GM21717 (cell line): Measurements from ENCODE around the gene EIF4A2.

Experiments used
- ATAC-seq: cut with Tn5 transposase; IDR thresholded peaks from one replicate; pipeline ENCODE4 v1.9.1; 2021; ENCODE audit warnings: mild to moderate bottlenecking, moderate library complexity; ENCODE audit not compliant: unreplicated experiment

The EIF4A2 gene

DNA sequence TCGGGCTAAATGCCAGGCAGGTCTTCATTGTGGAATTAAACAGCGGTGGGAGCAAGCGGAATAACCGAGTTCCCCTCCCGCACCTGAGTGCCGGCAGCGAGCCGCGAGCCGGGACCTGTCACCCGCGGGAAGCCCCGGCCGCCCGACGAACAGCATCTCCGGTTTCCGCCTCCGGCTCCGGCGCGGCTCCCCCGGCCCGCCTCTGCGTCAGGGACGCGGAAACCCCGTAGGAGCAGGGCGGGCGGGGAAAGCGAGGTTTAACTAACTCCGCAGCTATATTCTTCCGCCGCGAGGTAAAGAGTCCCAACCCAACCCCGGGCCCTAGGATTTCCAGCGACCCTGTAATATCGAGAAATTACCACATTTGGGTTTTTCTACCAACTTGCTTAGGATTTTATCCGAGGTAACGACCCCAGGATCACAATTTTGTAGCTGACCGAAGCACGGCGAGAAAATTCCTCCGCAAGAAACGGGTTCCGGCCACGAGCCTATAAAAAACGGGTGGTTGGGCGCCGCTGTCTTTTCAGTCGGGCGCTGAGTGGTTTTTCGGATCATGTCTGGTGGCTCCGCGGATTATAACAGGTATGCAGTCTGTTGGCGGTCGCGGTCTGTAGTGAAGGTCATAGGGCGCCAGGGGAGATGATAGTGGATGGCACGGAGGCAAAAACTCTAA, at the start of gene EIF4A2:
Gene EIF4A2 (plus strand): TSS at position 520 of the 673 bp plus-strand sequence. CDS start 34 bp downstream, at position 554.
- peak; percentile 63 for ATAC-seq

DNA sequence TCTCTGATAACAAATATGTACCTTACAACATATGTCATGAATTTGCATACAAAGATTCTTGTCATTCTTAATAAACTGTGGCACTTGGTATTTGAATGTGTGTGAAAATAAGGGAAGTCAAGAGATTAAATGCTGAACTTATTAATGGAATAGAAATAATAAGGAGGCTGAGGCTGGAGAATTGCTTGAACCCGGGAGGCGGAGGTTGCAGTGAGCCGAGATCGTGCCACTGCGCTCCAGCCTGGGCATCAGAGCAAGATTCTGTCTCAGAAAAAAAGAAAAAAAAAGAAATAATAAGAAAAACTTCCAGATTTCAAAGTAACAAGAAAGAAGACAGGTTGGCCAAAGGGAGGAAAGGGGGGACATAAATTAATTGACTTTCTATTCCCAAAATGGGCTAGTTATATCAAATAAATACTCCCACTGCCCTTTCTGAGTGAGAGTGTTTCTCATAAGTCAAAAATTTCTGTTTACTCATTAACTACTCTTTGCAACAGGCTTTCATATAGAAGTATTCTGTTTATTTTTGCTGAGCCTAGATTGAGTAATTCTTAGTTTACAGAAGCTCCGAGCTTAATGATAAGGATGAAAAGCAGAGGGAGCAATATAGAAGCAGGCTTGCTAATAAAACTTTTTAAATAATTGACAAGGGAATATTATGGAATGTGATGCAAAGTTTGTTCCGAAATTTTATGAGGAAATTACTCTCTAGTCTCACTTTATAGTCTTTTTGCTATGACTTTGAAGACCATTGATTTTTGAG, 40.6 kb upstream of the EIF4A2 start:
- ATAC-seq, result no peak

DNA sequence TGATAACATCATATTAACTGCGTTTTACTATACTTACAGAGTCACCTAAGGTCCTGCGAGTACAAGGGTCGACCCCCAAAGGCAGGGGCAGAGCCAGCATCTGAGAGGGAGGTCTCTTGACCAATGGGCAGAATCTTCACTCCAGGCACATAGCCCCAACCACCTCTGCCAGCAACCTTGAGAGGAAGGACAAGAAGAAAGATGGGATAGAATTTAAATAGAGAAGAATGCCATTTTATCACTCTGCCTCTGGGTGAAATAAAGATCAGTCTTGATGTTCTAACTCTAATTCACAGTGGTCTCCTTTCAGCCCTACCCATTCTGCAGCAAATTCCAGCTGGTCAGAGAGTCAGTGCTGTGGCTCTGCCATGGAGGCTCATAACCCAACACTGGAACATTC, 39.7 kb upstream of the EIF4A2 start:
- no peak for ATAC-seq

DNA sequence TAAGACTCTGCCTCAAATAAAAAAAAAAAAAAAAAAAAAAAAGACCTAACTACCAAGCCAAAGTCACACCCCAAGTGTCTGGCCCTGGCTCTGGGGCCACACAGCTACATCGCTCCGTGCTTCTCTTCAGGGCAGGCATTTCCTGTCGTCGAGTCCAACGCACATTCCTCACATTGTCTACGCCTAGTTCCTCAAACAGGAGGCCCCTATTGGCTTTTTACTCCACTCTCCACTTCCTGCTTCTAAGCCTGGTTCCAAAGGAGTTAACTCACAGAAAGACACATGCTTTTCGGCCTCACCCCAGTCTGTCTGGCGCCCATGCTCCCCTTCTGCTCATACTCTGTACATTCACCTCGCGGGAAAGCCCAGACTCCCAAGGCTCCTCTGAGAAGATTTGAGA, 37.4 kb upstream of the EIF4A2 start:
- ATAC-seq, result no peak

DNA sequence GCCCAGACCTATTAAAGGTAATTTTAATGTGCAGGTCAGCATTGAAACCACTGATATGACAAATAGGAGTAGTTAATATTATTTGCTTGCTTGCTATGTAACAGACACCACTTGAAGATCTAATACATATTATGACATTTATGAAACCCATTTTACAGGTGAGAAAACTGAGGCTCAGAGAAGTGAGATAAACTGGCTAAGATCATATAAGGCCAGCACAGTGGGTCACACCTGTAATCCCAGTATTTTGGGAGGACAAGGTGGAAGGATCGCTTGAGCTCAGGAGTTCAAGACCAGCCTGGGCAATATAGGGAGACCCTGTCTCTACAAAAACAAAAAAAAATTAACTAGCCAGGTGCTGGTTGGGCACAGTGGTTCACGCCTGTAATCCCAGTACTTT, 33.1 kb upstream of the EIF4A2 start:
- ATAC-seq, result no peak

DNA sequence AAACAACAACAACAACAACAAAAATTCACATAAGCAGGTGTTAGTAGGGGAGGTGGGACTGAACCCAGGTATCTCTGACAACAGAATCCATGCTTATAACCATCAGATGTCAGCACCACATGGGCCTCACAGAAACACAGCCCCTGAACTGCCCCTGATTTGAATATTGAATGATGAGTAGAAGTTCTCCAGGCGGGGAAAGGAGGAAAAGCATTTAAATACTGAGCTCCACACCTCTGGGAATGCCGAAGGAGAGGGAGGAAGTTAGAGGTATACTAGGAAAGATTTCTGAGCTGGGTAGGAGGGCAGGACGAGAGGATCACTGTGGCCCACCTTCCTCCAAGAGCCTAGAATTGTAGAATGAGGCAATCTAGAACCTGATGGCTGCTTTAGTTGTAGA, 31.9 kb upstream of the EIF4A2 start:
- ATAC-seq, result no peak

DNA sequence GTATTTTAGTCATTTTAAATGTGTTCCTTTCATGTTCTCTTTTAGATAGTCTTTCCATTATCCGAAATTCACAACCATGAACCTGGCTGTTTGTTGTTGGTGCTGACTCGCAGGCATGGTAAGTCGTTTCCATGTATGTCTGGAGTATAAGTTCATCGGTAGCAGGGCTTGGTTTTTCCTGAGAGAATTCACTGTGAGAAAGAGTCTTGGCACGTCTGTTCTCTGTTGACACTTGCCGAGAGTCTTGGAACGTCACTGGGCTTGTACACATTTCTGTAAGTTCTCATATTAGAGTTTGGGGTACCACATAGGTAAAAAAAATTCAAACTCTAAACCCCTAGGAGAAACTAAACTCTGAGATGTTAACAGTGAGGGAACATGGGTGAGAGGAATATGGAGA, 29.4 kb upstream of the EIF4A2 start:
- ATAC-seq, result no peak

DNA sequence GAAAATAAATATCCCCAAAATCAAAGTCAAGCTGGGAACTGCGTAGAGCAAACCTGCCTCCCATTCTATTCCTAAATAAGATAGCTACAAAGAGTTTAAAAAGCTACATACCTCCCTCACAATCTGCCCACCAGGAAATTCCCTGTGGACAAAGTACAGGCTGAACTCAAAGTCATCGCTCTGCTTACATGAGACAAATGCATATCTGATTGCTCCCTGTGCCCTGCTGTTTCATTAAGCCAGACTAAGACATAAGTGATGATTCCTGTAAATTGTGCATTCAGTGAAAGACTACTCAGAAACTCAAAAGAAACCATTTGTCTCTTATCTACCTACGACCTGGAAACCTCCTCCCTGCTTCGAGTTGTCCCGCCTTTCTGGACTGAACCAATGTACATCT, 28.5 kb upstream of the EIF4A2 start:
- no peak for ATAC-seq

DNA sequence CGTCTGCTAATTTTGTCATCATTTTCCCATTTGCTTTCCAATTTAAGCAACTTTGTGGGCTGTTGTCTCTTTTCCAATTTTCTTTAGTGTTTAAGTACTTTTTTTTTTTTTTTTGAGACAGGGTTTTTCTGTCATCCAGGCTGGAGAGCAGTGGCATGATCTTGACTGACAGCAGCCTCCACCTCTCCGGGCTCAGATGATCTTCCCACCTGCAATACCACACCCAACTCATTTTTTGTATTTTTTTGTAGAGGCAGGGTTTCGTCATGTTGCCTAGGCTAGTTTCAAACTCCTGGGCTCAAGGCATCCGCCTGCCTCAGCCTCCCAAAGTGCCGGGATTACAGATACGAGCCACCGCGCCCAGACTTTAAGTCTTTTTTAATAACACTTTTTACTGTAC, 26.2 kb upstream of the EIF4A2 start:
- no peak for ATAC-seq

DNA sequence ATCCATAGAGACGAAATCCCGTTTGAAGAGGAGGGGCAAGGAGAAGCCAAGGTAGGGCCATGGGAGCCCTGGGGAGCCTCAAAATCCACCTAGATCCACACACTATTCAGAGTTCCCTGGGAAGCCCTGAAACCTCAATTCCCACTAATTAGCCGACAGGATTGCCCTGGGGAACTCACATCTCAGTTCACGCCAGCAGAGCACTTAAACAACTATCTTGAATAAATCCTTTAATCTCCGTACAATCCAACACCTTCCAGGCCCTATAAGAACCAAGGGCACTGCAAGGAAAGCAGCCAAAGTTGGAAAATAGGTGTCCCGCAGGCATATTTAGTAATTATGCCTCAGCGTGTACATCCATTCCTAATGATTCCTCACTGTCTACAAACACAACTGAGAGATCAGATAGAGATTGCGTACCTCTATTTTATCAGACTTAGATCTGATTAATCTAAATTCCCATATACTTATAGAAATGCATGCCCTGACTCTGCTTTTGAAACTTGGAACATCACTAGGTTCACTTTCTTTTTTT, 25.6 kb upstream of the EIF4A2 start:
- ATAC-seq, result no peak

DNA sequence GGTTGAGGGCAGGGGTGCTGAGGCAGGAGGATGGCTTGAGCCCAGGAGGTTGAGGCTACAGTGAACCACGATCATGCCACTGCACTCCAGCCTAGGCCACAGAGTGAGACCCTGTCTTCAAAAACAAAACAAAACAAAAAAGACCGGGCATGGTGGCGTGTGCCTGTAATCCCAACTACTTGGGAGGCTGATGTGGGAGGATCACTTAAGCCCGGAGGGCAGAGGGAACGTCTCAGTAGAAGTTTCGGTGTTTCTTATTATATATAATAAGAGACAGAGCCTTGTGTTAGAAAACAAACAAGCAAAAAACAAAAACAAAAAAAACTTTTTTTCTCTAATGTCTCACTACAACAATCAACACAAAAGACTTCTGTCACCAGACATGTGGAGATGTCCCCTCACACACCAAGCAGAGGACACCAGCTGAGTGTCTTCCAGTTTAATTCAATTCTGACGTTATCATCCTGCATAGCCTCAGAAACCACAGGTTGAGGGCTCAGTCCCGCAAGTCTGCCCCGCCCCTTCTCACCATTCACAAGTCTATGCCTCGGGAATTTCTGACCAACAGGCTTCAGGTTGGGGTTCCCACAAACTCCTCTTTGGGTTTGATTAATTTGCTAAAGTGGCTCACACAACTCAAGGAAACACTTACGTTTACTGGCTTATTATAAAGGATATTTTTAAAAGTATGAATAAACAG, 24.0 kb upstream of the EIF4A2 start:
- no peak for ATAC-seq

DNA sequence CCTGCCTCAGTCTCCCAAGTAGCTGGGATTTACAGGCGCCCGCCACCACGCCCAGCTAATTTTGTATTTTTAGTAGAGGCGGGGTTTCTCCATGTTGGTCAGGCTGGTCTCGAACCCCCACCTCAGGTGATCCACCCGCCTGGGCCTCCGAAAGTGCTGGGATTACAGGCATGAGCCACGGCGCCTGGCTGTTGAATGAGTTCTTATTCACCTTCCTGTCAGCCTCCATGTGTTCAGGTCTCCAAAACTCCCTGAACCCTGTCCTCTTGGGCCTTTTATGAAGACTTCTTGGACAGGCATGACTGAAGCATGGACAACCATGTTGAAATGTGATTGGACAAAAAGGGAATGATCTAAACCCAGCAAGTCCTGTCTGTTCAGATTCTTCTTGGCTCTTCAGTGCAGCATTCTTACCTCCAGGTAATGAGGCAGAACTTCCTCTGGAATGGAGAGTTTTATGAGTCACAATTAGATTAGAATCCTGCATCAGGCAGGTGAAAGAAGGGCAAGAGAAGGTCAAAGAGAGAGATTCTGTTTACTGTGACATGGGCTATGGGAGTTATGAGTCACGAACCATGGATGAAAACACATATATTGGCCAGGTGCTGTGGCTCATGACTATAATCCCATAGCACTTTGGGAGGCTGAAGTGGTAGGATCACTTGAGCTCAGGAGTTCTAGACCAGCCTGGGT, 23.1 kb upstream of the EIF4A2 start:
- ATAC-seq, result no peak

DNA sequence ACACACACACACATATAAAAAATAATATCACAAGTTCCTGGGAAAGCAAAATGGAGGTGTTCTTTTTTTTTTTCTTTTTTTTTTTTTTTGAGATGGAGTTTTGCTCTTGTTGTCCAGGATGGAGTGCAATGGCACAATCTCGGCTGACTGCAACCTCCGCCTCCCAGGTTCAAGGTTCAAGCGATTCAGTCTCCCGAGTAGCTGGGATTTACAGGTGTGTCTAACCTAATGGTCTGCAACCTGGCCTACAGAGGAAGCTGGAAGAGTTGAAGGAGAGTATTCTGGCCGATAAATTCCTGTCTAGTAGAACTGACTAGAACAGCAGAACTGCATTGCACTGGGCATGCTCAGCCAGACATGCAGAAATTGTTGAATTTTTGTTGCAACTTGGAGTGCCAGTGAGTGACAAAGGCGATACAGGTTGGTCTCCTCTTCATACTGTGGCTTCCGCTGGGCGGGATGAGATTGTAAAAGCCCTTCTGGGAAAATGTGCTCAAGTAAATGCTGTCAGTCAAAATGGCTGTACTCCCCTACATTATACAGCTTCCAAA, 22.4 kb upstream of the EIF4A2 start:
- ATAC-seq, result no peak

DNA sequence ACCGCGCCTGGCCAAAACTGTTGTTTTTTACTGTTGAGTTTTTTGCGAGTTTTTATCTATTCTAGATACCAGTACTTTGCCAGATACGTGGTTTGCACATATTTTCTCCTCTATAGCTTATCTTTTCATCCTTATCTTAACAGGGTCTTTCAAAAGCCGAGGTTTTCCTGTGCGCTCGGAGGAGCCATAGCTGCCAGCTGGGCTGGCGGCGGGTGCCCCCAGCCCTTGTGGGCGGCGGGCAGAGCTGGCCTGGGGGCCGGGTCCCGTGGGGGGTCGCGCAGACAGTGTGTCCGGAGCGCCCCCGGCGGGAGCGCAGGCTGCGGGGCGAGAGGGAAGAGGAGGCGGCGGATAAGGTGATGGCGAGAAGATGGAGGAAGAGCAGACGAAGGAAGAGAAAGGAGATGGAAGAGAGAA, 11.1 kb upstream of the EIF4A2 start:
- ATAC-seq, result peak; percentile 23

DNA sequence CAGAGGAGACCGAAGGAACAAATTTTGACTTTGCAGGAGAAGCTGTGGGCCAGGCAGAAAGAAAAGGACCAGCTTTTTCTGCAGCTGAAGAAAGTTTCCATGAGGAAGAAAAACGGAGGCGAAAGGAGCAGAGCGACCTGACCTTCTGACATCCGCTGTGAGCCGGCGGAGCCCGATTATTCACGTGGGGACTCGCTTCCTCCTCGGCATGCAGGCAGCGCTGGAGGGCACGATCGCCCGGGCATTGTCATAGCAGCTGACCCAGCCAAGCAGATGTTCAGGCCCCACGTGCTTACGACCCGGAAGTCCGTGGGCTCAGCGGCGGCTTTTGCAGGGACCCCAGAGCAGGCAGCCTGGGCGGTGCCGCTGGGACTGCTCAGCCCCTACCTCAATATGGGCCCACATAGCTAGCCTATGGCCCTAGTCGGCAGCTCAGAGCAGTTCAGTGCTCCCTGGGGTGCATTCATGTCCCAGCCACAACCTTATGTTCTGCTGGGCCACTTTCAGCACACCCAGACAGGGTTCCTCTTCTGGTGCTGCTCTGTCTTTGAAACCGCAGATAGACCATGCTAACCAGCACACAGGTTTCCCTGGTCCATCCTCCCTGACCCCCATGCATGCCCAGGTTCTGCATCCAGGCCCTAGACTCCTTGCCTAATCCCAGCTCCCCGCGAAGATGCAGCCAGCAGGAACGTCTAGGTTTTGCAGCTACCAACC, 10.5 kb upstream of the EIF4A2 start:
- ATAC-seq, result peak; percentile 82

DNA sequence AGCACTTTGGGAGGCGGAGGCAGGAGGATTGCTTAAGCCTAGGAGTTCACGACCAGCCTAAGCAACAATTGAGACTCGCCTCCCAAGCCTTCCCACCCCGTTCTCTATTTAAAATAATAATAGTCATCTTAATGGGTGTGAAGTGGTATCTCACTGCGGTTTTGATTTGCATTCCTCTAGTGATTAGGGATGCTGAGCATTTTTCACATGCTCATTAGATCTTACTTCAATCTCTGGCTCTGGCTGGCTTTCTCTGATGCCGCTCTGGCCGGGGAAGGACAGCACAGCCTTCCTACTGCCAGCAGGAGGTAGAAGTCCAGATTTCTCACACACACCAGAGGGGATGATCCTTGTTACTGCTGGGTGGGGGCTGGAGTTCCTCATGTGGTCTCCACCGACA, 7.4 kb upstream of the EIF4A2 start:
- ATAC-seq, result no peak

DNA sequence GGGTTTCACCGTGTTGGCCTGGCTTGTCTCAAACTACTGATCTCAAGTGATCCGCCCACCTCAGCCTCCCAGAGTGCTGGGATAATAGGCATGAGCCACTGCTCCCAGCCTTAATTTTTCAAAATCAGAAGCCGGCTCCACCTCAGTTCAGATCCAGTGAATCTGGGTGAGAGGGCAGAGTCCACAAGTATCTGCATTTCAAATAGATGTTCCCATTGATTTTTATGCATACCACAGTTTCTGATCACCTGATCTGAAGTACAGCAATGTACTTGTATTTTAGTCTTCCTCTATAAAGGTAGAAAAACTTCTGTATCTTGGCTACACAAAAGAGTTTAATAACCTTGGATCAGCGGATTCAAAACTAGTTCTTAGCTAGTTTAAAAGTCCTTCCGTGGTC, 4.2 kb upstream of the EIF4A2 start:
- ATAC-seq, result no peak

DNA sequence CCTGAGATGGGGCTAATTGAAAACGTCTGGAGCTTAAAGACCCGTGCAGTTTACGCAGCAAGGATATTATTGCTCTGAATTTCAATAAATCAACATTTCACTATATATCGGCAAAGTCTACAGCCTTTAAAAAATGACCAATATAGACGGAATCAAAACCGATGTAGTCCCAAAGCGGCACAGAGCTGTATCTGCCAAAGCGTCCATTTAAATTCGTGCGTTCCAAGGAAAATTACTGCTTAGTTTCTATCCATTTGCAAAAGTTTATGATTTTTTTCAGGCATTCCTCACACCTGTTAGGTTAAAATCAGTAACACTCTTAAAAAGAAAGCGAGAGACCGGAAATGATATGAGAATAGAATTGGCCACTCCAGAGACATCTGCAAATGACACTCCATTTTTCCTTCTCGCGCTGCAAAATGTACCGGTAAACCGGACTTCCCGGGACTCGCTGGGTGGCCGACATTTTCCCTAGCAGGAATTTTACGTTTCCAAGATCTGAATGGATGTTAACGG, 777 bp upstream of the EIF4A2 start:
- ATAC-seq, result peak; percentile 18

DNA sequence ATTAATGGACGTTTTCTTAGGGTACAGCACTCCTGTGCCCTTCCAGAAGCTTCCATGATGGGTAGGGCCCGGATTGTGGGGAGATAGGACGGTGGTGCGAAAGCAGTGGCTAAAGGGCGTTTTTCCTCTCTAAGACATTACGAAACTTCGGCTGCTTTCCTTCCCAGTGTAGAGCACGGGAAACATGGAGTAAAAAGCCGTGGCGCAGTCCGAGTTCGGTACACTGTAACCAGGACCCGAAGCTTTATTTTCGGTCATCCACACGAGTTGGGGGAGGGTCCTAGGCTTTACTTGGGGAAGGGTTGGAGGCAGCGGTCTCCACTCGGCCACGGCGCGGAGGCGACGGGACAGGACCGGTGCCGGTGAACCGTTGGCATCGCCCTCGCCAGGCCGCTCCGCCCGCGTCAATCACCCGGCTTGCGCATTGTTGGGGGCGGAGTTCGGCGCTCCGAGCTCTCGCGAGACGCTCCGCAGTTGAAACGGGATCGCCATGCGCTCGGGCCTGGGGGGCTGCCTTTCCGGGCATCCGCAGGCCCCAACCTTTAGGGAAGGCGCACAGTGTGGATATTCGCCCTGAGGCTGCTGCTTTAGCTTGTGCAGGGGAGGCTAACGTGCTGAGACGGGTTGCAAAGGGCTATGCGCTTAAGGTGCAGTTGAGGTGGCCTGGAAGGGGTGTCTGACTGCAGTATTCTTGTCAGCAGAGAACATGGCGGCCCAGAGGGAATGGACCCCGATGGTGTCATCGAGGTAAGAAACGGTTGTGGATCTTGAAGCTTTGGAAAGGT, 546 bp downstream of the EIF4A2 start:
- ATAC-seq, result peak; percentile 65
